H1 (cell line): ENCODE results near the gene PHYHD1. TPM values are rescaled to one million over a fixed set of nuclear protein-coding genes. Genes with fewer than 3 reads are reported as not detected.

Source experiments
- CREB1 ChIP-seq: IDR thresholded peaks from 2 replicates; pipeline ENCODE4 v1.6.1; 2012; ENCODE audit warnings: inconsistent platforms
- JUND ChIP-seq: IDR thresholded peaks from 2 replicates; pipeline ENCODE4 v1.6.1; 2011; ENCODE audit warnings: mild to moderate bottlenecking, improper control_type of control experiment, low read length
- KDM4A ChIP-seq: IDR thresholded peaks from one replicate; pipeline ENCODE4 v1.7.1; 2012; ENCODE audit warnings: low read depth, mild to moderate bottlenecking, moderate library complexity, low read length, inconsistent platforms; ENCODE audit not compliant: severe bottlenecking
- POLR2AphosphoS5 ChIP-seq: IDR thresholded peaks from 2 replicates; pipeline ENCODE4 v1.6.1; 2011; ENCODE audit warnings: low read depth, low read length
- SIRT6 ChIP-seq: IDR thresholded peaks from one replicate; pipeline ENCODE4 v1.7.1; 2012; ENCODE audit warnings: low read length, inconsistent platforms
- SIX5 ChIP-seq: IDR thresholded peaks from 2 replicates; pipeline ENCODE4 v1.6.1; 2011; ENCODE audit warnings: mild to moderate bottlenecking, low read depth, low read length
- SRF ChIP-seq: IDR thresholded peaks from 2 replicates; pipeline ENCODE4 v1.6.1; 2011; ENCODE audit warnings: mild to moderate bottlenecking, low read depth, low read length, moderate library complexity
- polyA plus RNA-seq, 7 experiments: library from polyadenylated mRNA; depleted of rRNA in 3 of 7; stranded (reverse) in 5 of 7; unstranded in 2 of 7; fragments of >200 nt in 5 of 7; fragments of 200-250 nt in 2 of 7; gene quantifications; 1 replicate in 5 of 7; 2 replicates in 1 of 7; 4 replicates in 1 of 7; pipeline versions ENCODE4 v1.2.1 to v1.2.3, GENCODE V29; 2011 to 2013; ENCODE audit warnings: missing spikeins in 2 of 7, mixed read lengths in 2 of 7
- total RNA-seq: library from RNA; stranded (reverse); fragmentation: NEBNext Ultra II Directional; extraction: Animal tissue kit (Norgen Biotek cat#: 25700); gene quantifications from 2 replicates; pipeline ENCODE4 v1.2.1, GENCODE V29; 2021
- TF ChIP-seq, protein P1 (sequence below), 3 experiments: IDR thresholded peaks; 1 replicate in 2 of 3; 2 replicates in 1 of 3; pipeline versions ENCODE4 v1.5.1 to v1.6.1; 2011; ENCODE audit warnings: low read length in 3 of 3, mild to moderate bottlenecking in 3 of 3, inconsistent platforms in 2 of 3, low read depth in 1 of 3, moderate library complexity in 1 of 3; ENCODE audit not compliant: insufficient read depth in 1 of 3; ENCODE audit errors: control extremely low read depth in 1 of 3

The PHYHD1 gene
- total and polyA plus RNA-seq, 2 of the 8 experiments (the other 6 are each of a cell fraction or from before 2014, with no cell fraction given), result 14.1 to 25.6 TPM

DNA sequence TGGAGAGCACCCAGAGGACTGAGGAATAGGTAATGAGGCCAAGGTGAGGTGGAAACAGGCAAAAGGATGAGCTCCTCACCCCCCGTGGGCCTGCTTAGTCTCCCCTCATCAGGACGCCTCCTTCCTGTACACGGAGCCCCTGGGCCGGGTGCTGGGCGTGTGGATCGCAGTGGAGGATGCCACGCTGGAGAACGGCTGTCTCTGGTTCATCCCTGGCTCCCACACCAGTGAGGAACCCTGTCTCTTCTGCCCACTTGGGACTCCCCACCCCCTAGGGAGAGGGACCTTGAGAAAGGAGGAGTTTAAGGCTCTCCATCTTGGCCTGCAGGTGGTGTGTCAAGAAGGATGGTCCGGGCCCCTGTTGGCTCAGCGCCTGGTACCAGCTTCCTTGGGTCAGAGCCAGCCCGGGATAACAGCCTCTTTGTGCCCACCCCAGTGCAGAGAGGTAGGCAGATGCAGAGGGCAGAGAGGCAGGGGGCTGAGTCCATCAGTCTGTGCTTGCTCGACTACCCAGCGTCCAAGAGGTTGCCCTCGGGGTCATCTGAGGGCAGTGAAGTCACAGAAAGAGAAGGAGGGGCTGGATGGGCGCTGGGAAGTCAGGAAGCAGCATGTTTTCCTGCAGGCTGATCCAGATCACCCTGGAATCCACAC lies 19.6 kb downstream of the PHYHD1 start (continued):
- TF ChIP-seq SIX5, result no peak
- TF ChIP-seq CREB1, result no peak
- TF ChIP-seq, protein P1, sequence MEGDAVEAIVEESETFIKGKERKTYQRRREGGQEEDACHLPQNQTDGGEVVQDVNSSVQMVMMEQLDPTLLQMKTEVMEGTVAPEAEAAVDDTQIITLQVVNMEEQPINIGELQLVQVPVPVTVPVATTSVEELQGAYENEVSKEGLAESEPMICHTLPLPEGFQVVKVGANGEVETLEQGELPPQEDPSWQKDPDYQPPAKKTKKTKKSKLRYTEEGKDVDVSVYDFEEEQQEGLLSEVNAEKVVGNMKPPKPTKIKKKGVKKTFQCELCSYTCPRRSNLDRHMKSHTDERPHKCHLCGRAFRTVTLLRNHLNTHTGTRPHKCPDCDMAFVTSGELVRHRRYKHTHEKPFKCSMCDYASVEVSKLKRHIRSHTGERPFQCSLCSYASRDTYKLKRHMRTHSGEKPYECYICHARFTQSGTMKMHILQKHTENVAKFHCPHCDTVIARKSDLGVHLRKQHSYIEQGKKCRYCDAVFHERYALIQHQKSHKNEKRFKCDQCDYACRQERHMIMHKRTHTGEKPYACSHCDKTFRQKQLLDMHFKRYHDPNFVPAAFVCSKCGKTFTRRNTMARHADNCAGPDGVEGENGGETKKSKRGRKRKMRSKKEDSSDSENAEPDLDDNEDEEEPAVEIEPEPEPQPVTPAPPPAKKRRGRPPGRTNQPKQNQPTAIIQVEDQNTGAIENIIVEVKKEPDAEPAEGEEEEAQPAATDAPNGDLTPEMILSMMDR (IDR thresholded peaks at IDR 0.05; ENCODE audit: control extremely low read depth in 1 of 3, insufficient read depth in 1 of 3, low read depth in 1 of 3, low read length in 3 of 3), result no peak
- TF ChIP-seq KDM4A, result no peak
- no peak for TF ChIP-seq SIRT6
- TF ChIP-seq POLR2AphosphoS5, result no peak
- TF ChIP-seq JUND, result no peak
- no peak for TF ChIP-seq SRF
